Measurements from ENCODE around the gene PTPRH.

DNA sequence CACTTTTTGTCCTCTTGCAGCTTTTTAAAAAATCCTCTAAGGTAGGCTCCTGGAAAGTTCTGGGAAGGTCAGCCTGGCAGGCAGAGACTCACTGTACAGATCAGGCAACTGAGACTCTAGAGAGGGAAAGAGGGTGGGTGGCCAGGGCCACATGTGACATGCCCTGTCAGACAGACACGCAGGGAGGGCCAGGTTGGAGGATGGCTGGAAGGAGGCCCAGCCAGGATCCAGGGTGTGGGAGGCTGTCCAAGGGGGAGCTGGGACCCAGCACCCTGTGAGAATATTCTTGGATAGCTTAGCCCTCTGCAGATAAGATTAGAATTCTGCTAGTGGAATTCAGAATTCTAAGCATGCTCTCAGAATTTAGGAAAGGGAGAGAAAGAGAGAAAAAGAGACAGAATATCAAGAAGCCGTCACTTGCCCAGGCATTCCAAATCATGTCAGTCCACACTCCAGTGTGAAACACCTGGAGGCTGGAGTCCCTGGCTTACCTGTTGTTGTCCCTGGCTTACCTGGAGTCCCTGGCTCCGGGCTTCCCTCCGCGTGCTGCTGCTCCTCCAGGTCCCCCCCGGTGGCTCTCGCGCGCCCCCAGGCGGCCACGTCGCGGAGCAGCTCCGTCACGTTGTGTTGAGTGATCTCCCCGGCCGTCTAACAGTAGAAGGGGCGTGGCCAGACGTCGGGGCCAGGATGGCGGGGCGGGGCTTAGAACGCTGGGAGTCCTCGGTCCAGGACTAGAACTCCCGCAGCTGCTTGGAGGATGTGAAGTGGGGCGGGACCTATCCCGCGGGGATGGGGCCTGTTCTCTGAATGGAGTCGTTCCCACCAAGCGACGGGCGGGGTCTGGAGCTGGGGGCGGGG is 48.9 kb downstream of the PTPRH start:
- TF ChIP-seq, protein P1, sequence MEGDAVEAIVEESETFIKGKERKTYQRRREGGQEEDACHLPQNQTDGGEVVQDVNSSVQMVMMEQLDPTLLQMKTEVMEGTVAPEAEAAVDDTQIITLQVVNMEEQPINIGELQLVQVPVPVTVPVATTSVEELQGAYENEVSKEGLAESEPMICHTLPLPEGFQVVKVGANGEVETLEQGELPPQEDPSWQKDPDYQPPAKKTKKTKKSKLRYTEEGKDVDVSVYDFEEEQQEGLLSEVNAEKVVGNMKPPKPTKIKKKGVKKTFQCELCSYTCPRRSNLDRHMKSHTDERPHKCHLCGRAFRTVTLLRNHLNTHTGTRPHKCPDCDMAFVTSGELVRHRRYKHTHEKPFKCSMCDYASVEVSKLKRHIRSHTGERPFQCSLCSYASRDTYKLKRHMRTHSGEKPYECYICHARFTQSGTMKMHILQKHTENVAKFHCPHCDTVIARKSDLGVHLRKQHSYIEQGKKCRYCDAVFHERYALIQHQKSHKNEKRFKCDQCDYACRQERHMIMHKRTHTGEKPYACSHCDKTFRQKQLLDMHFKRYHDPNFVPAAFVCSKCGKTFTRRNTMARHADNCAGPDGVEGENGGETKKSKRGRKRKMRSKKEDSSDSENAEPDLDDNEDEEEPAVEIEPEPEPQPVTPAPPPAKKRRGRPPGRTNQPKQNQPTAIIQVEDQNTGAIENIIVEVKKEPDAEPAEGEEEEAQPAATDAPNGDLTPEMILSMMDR (IDR thresholded peaks at IDR 0.05), result peak in 1 of 3 donors; percentile 39
- no peak for TF ChIP-seq POLR2A (IDR thresholded peaks at IDR 0.05)

Measured in lower leg skin (tissue), 3 donors.